Measurements from ENCODE around the gene FAM114A1.

GRCh38 chr4:38856524-38857337 is 10.9 kb upstream of the FAM114A1 start, which contains the start of gene TLR6:
- TF ChIP-seq, protein P1, sequence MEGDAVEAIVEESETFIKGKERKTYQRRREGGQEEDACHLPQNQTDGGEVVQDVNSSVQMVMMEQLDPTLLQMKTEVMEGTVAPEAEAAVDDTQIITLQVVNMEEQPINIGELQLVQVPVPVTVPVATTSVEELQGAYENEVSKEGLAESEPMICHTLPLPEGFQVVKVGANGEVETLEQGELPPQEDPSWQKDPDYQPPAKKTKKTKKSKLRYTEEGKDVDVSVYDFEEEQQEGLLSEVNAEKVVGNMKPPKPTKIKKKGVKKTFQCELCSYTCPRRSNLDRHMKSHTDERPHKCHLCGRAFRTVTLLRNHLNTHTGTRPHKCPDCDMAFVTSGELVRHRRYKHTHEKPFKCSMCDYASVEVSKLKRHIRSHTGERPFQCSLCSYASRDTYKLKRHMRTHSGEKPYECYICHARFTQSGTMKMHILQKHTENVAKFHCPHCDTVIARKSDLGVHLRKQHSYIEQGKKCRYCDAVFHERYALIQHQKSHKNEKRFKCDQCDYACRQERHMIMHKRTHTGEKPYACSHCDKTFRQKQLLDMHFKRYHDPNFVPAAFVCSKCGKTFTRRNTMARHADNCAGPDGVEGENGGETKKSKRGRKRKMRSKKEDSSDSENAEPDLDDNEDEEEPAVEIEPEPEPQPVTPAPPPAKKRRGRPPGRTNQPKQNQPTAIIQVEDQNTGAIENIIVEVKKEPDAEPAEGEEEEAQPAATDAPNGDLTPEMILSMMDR (conservative IDR thresholded peaks at IDR 0.05; ENCODE audit: low read length): peak; percentile 84
- TF ChIP-seq EZH2phosphoT487 (IDR thresholded peaks at IDR 0.05; ENCODE audit: borderline replicate concordance): no peak
